Myocyte (in vitro differentiated cells): ENCODE measurements around the gene CD300A. TPM values are rescaled to one million over a fixed set of nuclear protein-coding genes. Genes with fewer than 3 reads are reported as not detected.

Experiments
- DNase-seq: peaks from one replicate; pipeline ENCODE4 v3.0.0-alpha.2; 2012; ENCODE audit warnings: low read depth
- polyA plus RNA-seq: library from polyadenylated mRNA; unstranded; fragments of >200 nt; gene quantifications from one replicate; pipeline ENCODE4 v1.2.1, GENCODE V29; 2012; ENCODE audit warnings: missing spikeins
- total RNA-seq: library from RNA; depleted of rRNA; stranded (reverse); fragments of >200 nt; gene quantifications from 2 replicates; pipeline ENCODE4 v1.2.3, GENCODE V29; 2014

Gene CD300A
- total RNA-seq, result not detected in 2 replicates
- polyA plus RNA-seq, result not detected

DNA sequence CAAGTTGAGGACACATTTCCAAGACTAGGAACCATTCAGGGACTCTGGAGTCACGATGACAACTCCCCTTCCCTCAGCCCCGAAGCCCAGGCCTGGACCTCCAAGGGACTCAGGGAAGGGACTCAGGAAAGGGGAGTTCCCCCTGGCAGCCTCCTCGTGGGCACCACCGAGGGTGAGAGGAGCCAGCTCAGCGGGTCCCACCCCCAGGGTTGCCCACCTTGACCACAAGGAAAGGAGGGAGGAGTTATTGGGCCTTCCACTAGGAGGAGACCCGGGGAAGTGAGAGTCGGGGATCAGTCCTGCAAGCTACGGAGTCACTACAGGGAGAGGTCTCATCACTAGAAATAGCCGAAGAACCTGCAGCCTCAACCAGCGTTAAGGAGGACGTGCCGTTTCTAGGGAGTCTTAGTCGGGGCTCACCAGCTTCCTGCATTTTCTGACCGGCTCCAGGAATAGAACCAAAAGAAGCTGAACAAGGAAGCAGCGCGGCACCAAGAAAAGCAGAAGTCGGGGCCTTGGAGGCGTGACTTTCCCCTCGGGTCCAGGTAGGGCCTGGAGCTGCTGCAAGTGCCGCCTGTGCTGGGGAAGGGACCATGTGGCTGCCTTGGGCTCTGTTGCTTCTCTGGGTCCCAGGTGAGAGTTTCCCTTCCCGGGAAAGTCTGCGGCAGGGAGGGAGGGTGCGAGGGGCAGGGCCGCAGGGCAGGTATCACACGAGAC, at the start of gene CD300A:
Gene CD300A (plus strand): TSS at position 524 of the 717 bp plus-strand sequence. CDS start 70 bp downstream, at position 594.
- no peak for DNase-seq

DNA sequence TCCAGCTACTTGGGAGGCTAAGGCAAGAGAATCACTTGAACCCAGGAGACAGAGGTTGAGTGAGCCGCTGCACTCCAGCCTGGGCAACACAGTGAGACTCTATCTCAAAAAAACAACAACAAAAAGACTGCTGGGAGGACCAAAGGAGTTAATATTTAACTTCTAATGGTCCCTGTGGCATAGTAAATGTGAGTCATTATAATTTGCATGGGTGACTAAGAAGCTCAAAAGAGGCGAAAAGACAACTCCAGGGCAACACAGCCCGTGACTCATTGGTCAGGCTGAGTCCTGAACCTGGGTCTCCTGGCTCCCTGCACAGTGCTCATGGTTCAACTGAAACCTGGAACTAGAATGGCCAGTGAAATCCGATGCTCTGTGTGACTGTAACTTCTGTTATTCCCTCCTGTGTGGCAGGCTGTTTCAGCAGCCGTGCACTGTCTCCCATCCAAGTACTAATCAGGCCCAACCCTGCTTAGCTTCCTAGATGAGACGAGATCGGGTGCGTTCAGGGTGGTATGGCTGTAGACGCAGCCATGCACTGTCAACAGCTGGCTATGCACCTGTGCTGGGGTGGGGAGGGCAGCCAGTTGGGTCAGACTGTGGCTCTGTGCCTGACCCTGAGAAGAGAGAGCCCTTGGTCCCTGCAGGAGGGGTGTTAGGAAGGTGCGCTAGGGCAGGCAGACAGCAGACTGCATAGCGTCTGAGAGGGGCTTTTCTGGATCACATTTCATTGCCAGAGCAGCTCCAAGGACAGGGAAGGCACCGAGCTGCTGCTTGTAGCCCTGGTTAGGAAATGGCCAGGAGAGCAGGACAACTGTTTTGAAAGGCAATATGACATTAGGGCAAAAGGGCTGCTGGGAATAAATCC, 49.0 kb upstream of the CD300A start:
- no peak for DNase-seq

DNA sequence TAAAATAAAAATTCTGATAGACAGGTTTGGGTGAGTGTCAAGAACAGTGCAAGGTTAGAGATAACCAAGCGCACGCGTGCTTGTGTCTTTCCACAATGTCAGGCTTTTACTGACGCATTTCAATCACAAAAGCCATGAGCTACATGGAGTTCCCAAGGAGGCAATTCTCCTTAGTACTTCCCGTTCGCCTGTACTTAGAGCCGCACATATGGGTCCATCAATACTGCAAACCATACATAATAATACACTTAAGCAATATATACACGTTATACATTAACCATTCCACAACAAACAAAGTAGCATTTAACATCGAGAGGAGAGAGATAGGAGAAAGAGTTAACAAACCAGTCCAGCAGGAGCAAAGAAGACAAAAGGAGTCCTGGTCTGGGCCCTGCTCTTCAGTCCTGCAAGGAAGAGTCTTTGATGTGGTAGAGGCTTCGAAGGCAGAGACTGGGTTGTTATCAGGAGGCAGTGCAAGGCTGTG, 46.5 kb upstream of the CD300A start:
- DNase-seq, result no peak

DNA sequence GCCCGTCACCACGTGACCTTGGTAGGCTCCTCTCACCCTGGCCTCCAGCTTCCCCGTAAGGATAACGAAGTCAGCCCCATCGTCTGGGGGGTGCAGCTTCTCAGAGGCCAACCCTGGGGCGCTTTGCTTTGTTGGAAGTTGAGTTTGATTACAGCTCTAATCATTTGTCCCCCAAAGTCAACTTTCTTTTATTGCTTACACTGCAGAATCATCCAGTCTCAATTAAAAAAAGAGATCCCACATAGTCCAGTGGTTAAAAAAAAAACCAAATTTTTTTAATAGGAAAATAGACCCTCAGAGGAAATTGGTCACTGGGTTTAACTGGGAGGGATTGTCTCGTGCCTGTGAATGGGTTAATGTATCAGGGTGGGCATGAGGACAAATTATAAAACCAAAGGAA, 42.3 kb upstream of the CD300A start:
- no peak for DNase-seq

DNA sequence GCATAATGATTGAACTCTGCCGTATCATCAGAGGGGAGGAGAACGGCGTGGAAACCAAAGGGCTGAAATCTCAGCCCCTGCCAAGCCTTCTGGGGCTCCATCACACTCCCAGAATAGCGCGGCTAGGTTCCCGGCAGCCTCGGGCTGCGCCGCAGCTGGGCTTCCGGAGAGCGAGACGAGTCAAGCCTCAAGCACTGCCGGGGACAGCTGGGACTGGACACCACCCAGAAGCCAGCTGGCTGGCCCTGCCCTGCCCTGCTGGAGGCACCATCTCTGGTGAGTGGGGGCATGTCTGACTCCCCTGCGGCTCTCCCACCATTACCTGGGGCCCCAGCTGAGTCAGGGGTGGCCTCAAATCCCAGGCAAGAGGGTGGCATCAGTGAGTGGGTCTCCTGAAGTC, 41.8 kb upstream of the CD300A start:
- DNase-seq, result peak; percentile 23

DNA sequence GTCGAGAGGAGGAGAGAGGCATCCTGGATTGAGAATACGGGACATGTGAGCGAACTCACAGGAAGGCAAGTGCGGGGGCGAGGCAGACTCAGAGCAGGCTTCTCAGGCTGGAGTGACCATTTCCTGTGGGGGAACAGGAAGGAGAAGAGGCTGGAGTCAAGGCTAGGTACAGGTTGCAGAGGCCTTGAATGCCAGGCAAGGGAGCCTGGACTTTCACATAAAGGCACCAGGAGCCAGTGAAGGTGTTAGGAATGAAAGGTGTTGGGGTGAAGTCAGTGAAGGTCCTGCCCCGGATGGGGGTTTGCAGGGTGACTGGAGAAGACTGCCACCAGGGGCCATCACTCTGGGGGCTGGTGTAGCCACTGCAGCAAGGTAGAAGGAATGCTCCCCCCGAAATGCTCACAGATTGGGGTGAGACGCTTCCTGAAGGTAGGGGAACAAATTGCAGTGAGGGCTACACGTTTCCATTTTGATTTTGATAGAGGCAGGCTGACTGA, 39.8 kb upstream of the CD300A start:
- DNase-seq, result no peak

DNA sequence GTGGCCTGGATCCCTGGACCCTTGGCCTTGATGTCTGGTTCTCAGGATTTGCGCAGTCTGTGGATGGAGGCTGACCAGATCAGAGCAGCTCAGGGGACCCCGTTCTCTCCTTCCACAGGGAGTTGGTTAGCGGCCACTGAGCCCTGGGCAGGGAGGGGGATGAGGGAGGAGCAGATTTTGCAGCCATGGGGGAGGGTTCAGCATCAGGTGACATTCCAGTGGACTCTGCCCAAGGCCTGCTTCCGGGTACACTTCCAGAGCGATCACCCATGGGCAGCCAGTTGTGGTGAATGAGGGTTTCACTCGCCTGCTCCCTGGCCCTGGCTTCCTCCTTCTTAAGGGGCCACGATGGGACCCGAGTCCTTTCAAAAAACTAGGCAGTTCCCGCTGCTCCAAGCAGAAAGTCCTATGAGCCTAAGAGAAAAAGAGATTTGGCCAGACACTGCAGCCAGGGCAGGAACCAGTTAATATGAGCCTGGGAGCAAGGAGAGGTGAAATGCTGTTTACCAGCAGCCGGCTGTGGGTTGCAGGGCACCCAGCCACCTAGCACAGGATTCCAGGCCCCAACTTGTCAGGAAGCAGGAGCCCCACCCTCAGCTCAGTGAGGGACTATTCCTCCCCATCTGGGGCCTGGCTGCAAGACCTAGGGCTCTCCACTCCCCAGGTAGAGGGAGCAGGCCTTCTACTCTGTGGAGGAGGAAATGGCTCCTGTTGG, 39.2 kb upstream of the CD300A start:
- DNase-seq, result no peak

DNA sequence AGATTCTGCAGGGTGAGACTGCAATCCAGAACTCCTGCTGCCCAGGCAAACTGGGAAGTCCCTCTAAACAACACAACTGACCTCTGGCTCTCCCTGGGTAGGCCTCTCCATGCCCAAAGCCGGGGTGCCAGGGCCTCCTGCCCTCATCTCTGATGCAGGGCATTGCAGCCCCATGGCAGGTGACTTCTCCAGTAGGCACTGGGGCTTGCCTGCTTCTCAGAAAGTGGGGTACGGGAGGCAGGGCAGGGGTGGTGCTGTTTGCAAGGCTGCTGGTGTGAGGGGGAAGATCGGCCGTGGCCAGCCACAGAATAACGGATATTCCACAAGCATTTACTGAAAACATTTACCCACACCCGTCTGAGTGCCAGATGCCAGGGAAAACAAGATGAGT, 38.7 kb upstream of the CD300A start:
- DNase-seq, result no peak

DNA sequence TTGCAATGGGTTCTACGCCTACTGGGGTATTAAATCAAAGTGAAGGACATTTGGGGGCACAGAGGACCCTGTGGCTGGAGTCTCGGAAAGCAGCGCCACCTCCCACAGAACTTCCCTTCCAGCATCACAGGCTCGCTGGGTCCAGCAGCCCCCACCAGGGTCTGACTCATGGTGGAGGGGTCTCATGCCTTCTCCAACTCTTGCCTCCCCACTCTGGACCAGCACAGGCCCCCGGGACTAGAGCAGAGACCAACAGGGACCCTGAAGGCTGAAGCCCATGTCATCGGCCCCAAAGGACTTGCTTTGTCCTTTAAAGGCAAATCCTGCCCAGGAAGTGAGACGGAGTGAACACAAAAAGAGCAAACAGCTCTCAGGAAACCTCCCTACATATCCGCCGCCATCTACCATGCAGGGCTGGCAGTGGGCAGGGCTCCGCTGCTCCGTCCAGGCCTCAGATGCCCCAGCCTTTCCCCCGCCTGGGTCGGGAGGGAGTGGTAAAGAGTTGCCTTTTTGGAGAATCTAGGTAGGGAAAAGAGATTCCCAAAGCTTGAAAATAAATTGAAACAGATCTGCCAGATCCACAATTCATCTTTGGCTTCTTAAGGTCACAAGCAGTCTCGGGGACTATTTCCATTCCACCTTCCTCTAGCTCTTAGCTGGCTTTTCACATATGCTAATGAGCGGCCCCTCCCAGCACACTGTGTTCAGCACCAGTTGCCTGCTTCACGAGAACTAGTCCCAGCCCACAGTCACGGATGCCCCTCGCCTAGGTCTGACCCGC, 36.6 kb upstream of the CD300A start:
- DNase-seq, result no peak

DNA sequence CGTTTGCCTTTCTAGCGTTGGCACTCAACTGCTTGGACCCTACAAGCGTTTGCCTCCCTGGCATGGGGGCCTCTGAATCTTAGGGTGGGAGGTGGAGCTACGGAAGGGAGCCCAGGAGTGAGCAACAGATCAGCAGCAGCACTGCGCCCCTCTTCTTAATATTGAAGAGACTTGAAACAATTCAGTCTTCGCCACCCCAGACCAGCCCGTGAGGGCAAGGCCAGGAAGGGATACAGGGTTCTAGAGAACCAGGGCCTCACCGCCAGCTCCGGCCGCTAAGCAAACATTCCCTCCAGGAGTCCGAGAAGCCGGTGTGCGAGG, 36.1 kb upstream of the CD300A start:
- no peak for DNase-seq

DNA sequence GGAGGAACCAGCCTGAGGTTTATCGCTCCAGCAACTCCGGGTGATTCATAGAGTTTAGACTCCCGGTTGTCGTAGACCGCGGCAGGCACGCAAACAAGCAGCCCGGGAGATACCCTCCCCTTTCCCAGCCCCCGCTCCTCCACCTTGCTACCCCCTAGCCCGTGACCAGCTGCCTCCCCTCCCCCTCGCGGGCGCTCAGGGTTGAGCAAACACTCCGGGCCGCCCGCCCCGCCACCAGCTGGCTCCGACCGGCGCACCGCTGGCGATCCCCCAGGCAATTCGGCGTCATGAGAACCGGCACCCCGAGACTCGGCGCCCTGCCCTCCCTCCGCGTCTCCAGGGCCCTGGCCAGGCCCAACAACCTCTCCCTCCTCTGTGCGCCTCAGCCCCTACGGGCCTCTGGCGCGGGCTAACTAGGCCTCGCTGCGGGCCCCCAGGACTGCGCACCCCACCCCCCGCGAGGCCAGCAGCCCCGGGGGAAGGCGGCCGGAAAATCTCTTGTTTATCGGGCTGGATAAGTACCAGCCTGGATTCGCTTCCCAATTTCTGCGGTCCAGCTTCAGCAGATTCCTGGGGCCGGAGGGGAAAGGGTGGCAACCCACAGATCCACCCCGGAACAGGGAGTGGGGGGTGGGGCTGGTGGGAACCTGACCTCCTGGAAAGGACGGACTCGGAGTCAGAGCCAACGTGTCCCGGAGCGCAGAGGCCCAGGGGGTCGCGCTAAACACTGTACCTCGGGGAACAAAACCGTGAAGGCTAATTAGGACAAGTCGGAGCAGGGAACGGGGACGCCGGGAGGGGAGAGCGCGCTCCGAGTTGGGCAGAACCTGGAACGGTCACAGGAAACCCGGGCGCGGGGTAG, 35.5 kb upstream of the CD300A start:
- no peak for DNase-seq

DNA sequence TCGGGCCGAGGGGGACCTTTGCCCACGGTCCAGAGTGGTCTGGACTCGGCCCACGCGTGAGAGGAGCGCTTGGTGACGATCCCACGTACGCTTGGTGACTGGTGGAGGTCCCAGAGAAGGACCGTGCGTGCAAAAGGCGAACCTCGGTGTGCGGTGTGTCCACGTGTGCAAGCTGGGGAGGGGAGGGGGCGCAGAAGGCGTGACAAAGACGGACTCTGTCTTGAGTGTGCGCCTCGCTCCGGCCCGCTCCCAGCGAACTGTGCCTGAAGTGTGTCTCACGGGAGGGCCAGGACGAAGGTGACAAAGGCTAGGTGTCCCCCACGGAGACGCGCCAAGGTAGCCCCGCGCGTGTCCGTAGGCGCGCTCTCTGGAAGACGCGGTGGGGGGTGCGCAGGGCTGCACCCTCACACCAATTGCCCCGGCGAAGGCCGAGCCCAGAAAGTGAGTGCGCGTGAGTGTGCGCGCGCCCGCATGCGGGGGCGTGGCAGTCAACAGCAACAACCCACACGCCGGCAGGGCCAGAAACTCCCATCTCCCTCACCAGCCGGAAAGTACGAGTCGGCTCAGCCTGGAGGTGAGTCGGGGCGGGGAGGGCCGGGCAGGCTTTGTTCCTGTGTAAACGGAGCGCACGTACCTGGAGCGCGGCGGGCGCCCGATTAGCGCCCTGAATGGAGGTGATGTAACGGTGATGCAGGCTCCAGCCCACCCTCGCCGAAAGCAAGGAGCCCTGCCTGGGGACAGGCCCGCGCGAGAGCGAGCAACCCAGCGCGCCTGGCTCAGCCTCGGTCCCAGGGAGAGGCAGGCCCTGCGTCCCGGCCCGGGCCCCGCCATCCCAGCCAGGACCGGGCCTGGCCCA, 34.6 kb upstream of the CD300A start, which contains the start of gene GPRC5C:
Gene GPRC5C (plus strand): TSS at position 521 of the 856 bp plus-strand sequence. CDS start 7,689 bp downstream, outside the sequence.
- no peak for DNase-seq

DNA sequence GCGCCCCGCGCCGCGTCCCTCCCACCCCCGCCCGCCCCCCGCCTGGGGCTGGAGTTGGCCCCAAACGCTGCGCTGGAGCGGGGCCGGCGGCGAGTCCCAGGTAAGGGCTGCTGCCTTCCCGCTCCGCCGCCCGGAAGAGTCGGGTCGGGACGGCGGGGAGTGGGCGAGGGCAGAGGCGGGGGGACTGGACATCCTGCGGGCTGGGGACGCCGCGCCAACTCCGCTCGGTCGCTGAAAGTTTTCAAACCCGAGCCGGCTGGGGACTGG, 34.1 kb upstream of the CD300A start:
- DNase-seq, result no peak

DNA sequence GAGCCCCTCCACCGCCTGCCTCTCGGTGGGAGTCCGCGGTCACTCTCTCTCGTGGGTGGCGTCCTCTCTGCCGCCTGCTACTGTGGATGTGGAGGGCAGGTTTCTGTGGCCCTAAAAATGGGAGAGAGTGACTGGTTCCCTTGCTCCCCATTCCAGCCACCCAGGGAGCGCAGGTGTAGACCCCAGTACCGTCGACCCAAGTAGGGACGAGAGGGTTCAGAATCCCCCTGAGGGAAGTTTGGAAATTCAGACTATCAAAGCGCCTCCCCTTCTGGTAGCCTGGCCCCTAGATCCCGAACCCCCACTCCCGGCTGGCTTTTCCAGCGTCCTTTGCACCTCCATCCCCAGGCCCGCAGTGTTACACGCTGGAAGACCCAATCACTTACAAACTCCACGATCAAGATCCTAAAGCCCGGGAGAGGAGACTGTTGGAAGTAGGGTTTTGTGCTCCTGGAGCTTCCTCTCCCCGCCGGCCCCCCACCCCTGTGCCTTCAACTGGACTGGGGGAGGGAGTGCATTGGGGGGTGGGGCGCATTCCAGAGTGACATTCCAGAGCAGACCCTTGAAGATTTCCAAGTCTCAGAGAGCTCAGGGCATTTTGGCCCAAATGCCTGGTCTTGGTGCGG, 33.6 kb upstream of the CD300A start:
- DNase-seq, result no peak

DNA sequence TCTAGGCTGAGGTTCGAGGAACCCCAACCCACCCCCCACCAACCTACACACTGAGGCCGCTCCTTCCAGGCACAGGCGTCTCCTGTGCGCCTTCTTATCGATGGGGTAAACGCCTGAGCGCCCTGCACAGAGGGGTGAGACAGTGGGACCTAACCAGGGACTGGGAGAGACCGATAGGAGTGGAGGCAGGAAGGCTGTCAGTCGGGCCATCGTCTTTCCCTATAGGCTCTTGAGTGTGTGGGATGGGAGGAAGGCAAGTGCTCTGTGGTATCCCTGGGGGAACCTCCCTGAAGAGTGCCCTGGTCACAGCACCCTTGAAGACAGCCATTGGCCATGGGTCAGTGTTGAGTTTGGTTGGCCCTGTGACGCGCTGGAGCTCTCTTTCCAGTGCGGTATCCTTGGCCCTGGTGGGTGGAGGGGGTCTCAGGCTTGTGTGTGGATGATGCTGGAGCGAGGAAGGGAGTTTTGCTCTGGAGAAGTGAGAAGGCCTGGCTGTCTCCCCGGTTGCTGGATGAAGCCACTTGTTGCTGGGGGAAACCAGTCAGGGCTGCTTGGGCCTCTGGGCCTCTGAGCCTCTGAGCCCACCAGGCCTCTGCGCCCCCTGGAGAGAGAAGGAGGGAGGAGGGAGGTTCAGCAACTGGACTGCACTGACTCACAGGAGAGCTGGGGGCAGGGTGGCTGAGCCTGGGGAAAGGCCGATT, 32.9 kb upstream of the CD300A start:
- DNase-seq, result no peak

DNA sequence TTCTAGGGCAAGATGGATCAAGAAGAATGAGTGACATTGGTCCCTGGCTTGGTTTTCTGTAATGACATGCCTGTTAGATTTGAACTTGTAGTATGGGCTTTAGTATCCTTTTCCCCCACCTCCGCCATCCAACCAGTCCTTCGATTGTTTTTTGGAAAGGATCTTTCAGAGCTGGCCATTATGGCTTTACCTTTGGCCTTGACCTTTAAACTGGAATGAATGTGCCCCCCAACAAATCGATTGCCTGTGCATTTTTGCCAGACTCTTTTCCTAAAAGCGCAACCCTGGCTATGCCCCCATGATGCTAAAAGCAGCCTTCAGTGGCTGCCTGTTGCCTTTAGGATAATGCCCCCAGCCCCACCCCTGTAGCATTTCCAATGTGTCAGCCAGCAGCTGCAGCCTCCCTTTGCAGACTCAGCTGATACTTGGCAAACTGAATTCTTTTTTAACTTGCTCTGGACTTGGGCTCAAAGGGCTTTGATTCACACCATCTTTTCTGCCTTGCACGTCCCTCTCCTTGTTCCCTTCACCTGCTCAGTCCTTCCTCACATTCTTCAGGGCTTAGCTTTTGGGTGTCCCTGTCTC, 30.6 kb upstream of the CD300A start:
- no peak for DNase-seq

DNA sequence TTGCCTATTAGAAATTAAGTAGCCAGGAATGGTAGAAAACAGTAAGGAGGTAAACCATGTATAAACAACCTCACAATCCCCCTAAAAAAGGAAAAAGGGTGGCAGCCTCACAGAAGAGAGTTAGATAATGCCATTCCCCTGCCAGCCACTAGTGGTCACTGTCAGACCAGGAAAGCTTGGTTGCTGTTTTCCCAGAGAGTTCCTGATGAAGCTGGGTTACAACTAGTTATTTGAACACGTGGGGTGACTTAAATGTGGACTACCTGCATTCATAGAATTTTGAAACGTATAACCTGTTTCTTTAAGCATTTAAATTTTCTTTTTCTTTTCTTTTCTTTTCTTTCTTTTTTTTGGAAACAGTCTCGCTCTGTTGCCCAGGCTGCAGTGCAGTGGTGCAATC, 28.7 kb upstream of the CD300A start:
- DNase-seq, result no peak
